Skin epidermis (tissue), 12 donors: ENCODE data around the gene GADD45GIP1.
"Not testable (repeated sequence)": the region's sequence is repeated elsewhere in the genome, so short reads cannot be mapped to it uniquely, and the experiment has no call there.

Experiments used
- H3K27ac ChIP-seq, 21 experiments: fragments of 200-600 bp; sonication (generic) in 11 of 21; one replicate each; pipeline ENCODE4 v1.5.0; 2020; ENCODE audit warnings: mild to moderate bottlenecking in 3 of 21, inconsistent platforms in 2 of 21, moderate library complexity in 2 of 21
- H3K4me3 ChIP-seq, 7 experiments: fragments of 200-600 bp; sonication (generic) in 2 of 7; one replicate each; pipeline ENCODE4 v1.5.0; 2020; ENCODE audit warnings: inconsistent platforms in 2 of 7, mild to moderate bottlenecking in 2 of 7, moderate library complexity in 1 of 7

GADD45GIP1 gene

DNA sequence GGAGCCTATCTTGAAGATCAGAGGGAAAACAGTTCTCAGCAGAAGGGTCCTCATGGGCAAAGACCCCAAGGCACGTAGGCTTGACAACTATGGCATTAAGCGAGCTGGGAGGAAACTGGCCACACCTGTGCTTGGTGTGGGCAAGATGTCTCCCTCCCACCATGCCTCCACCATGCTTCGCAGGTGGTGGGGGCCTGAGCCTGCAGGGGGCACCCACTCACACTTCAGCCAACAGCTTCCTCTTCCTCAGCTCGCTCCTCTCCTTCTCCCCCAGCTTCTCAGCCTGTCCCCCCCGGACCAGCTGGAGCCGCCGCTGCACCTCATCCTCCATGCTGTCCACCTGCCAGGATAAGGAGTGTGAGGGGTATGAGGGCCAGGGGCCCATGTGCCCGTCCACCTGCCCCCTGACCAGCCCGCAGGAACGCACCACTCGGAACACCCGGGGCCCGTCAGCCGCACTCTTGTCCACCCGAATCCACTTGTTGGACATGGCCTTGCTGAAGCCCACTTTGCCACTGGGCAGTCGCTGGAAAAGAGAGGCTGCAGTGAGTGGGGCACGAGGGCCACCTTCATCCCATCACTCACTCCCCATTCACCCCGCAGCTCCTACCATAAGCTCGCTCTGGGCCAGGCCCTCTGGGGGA is 26.9 kb downstream of the GADD45GIP1 start:
- no peak overlapping the region for H3K27ac ChIP-seq
- H3K4me3 ChIP-seq = no peak overlapping the region

DNA sequence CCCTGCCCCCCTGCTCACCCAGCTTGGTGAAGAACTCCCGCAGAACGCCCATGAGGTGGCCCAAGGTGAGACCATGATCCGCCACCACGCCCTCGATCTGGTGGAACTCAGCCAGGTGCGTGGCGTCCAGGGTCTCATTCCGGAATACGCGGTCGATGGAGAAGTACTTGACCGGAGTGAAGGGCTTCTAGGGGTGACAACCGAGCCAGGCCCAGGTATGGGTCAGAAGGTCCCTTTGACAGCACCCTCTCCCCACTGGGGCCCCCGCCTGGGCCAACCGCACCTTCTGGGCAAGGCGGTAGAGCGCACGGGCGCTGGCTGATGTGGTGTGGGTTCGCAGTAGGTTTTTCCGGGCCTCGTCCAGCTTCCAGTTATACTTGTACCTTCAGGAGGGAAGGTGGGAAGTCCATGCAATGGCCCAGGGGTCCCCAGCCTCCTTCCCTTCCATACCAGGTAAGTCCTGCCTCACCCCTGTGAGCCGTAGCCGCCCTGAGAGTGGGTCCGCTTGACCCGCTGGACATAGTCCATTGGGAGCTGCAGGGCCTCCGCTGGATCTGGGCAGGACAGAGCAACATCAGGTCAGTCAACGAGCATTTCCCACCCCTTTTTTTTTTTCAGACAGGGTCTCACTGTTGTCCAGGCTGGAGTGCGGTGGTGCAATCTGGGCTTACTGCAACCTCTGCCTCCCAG is 32.3 kb downstream of the GADD45GIP1 start:
- Histone ChIP-seq H3K4me3 (no peak overlapping the region), H3K27ac (no peak overlapping the region)

DNA sequence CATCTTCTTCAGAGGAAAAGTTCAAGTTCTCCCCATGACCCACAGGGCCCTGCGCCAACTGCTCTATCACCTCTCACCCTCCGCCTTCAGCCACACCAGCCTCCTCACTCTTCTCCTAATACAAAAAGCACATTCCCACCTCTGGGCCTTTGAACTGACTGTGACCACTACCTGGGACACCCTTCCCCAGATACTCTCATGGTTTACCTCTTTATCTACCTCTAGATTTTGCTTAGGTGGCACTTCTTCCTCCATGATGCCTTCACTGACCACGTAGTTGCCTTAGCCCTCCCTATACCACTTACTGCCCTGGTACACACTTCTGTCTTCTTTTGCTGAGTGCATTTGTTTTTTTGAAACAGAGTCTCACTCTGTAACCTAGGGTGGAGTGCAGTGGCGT is 34.1 kb downstream of the GADD45GIP1 start:
- Histone ChIP-seq H3K4me3 (no peak overlapping the region), H3K27ac (no peak overlapping the region)

DNA sequence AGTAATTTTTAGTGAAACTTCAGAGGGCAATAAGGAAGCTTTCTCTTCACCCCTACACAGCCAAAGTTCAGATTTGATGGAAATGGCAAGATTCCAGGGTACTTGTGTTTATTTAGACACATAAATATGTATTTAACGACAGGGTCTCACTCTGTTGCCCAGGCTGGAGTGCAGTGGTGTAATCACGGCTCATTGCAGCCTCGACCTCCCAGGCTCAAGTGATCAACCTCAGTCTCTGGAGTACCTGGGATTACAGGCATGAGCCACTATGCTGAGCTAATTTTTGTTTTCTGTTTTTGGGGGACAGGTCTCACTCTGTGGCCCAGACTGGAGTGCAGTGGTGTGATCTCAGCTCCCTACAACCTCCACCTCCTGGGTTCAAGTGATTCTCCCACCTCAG is 36.0 kb downstream of the GADD45GIP1 start:
- H3K4me3 ChIP-seq = no peak overlapping the region
- no peak overlapping the region for H3K27ac ChIP-seq

DNA sequence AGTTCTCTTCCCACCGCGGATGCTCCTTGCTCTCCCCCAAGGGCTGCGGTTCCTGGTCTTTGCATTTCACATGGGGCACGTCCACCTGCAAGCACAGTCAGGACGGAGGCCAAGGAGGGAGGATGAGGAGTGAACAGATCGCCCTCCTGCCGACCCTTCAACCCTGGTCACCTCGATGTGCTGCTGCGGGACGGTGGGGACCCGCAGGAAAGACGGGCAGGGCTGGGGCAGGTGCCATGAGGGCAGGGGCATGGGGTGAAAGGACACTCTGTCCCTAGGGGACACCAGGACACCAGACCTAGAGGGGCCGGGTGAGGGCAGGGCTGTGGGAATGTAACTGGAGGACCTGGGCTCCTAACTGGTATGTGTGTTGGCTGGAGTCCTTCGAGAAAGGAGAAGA is 38.8 kb downstream of the GADD45GIP1 start:
- Histone ChIP-seq H3K27ac (no peak overlapping the region), H3K4me3 (no peak overlapping the region)

DNA sequence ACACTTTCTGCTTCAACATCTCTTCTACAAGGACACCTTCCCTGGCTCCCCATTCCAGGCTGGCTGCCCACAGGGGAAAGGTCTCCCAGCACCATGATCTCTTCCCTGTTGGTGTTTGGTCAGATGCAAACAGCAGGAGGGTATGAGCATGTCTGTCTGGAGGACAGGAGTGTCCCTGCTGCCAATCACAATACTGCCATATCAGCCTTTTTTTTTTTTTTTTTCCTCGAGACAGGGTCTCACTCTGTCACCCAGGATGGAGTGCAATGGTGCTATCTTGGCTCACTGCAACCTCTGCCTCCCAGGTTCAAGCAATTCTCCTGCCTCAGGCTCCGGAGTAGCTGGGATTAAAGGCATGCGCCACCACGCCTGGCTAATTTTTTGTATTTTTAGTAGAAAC is 41.2 kb downstream of the GADD45GIP1 start:
- H3K4me3 ChIP-seq, H3K27ac ChIP-seq: not testable (repeated sequence)

DNA sequence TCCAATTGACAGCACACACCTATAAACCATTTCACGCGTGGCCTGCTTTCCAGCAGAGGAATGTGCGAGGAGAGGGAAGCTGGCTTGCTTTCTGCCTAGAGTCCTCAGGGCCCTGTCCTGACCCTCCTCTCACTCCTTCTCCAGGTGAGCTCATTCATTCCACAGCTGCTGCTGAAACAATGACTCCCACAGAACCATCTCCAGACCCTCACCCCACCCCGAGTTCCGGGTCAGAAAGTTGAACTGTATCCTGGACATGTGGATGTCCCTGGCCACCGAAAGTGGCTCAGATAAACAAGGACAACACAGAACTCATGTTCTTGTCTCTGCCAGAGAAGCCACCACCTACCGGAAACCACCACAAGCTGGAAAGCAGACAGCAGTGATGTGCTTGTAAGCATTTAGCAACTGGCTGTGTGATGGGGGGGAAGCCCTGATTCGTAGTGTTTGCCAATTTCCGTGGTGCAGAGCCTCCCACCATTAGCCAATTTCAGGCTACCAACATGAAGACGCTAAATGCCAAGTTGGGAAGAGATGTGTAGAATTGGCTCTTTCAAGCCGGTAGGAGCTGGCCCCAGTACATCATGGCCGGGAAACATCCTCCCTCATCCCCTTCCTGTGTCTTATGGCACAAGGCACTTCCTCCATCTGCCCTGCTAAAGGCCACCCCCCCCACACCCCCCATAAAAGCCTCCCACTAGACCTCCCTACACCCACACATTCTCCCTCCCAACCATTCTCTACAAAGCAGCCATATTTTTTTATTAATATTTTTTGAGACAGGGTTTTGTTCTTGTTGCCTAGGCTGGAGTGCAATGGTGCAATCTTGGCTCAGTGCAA is 43.0 kb downstream of the GADD45GIP1 start:
- Histone ChIP-seq H3K4me3 (no peak overlapping the region), H3K27ac (peak overlapping the region in 19 of 21 experiments; percentile 34 to 84 (median 64))

DNA sequence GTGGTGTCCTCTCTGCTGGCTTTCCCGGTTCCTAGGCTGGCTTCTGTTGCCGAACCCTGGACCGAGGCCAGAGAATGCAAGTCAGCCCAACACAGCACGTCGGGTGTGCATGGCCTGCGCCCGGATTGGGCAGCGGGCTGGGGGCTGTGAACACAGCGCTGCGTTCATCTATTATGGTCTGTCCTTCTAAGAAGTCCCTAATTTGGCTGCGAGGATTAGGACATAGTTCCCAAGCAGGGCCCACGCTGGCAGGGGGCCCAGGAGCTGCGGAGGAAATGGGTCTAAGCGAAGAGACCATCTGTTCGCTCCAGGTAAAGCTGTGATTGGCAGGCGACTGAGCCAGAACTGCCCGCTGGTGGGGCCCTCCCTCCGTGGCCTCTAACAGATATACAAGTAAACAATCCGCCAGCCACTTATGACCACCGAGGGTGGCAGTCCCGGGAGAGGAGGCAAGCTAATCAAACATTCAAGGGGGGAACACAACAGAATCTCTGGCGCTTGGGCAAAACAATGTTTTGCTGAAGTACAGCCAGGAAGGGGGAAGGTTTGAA is 43.9 kb downstream of the GADD45GIP1 start:
- Histone ChIP-seq H3K27ac (peak overlapping the region in 19 of 21 experiments; percentile 44 to 84 (median 64)), H3K4me3 (peak overlapping the region in 1 of 7 experiments; percentile 1)

DNA sequence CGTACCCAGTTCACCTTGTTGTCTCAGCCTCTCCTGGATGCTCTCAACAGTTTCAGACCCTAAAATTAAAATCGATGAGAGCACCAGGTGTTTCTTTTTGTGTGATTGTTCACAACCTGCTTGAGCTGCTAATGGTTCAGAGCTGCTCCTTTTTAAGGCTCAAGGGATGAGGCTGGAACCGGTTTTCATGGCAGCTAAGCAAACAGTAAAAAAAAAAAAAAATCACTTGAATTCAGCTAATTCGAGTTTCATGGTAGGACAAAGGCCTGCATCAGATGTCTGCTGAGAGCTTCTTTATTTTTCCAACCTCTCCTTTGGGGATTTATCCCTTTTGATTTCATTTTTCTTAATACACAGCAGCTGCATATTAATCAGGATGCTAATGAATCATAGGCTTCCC is 44.5 kb downstream of the GADD45GIP1 start:
- Histone ChIP-seq H3K27ac (peak overlapping the region in 16 of 21 experiments; percentile 29 to 84 (median 68)), H3K4me3 (no peak overlapping the region)

DNA sequence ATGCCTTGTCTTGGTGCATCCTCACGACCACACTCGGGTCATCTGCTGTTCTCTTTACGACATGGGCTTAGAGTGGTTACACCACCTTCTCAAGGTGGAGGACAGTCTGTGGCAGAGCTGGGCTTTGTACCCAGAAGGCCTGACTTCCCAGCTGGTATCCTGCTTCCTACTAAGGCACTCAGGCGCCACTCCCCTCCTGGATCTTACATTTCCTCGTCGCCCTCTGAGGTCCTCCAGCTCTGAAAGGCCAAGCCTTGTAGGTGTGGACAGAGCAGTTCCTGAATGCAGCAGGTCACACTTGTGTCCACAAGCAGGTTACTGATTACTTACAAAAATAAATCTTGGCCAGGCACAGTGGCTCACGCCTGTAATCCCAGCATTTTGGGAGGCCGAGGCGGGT is 49.9 kb downstream of the GADD45GIP1 start:
- H3K27ac ChIP-seq = no peak overlapping the region
- no peak overlapping the region for H3K4me3 ChIP-seq
